ENCODE measurements around the gene CCDC178. TPM values are rescaled to one million over a fixed set of nuclear protein-coding genes. Genes with fewer than 3 reads are reported as not detected.

The CCDC178 gene
- total RNA-seq, 1 experiment from 2014 or later, result not detected

DNA sequence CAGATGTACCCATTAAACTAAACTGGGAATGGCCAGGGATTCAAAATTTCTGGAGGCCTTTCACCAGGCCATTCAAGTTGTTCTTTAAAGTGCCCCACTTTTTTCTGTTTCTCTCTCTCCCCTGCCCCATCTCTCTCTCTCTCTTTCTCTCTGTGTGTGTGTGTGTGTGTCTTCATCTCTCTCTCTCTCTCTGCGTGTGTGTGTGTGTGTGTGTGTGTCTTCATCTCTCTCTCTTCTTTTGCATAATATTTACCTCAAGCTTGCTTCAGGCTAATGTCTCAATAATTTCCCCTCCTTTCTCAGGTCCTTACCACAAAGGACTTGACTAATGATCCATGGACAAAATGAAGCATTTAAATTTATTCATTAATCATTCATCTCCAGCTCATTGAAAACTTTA lies 503.5 kb downstream of the CCDC178 start:
- CTCF ChIA-PET, result no interaction called here
- no peak for DNase-seq
- Histone ChIP-seq H3F3A (ENCODE audit: insufficient read depth, low read depth) (no peaks in the 10 kb centered on the region), H3K4me3 (no peak overlapping the region), H3K79me2 (ENCODE audit: low read depth) (no peaks in the 10 kb centered on the region), H3K4me1 (replicated peaks; ENCODE audit: insufficient read depth) (no peaks in the 10 kb centered on the region), H3K36me3 (ENCODE audit: low read depth) (no peaks in the 10 kb centered on the region), H3K4me2 (no peak overlapping the region), H3K27ac (no peak overlapping the region), H3K9me2 (ENCODE audit: insufficient read depth) (no peaks in the 10 kb centered on the region), H3K9me3 (ENCODE audit: insufficient read depth, low read depth) (no peaks in the 10 kb centered on the region), H4K20me1 (ENCODE audit: insufficient read depth) (no peaks in the 10 kb centered on the region), H3K27me3 (ENCODE audit: insufficient read depth, low read depth) (no peaks in the 10 kb centered on the region), H2AFZ (no peak overlapping the region)
- no TSS peak for BruUV-seq (replicated peaks)
- no peak for TF ChIP-seq EZH2 (IDR thresholded peaks at IDR 0.05; ENCODE audit: low read depth)
- TF ChIP-seq, protein P1, sequence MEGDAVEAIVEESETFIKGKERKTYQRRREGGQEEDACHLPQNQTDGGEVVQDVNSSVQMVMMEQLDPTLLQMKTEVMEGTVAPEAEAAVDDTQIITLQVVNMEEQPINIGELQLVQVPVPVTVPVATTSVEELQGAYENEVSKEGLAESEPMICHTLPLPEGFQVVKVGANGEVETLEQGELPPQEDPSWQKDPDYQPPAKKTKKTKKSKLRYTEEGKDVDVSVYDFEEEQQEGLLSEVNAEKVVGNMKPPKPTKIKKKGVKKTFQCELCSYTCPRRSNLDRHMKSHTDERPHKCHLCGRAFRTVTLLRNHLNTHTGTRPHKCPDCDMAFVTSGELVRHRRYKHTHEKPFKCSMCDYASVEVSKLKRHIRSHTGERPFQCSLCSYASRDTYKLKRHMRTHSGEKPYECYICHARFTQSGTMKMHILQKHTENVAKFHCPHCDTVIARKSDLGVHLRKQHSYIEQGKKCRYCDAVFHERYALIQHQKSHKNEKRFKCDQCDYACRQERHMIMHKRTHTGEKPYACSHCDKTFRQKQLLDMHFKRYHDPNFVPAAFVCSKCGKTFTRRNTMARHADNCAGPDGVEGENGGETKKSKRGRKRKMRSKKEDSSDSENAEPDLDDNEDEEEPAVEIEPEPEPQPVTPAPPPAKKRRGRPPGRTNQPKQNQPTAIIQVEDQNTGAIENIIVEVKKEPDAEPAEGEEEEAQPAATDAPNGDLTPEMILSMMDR (conservative IDR thresholded peaks at IDR 0.05), result no peak
- POLR2A ChIA-PET (ENCODE audit: unreplicated experiment), result no interaction called here
- intact Hi-C loops (cut with micrococcal nuclease; ENCODE audit: unreplicated experiment), result no loop called here

DNA sequence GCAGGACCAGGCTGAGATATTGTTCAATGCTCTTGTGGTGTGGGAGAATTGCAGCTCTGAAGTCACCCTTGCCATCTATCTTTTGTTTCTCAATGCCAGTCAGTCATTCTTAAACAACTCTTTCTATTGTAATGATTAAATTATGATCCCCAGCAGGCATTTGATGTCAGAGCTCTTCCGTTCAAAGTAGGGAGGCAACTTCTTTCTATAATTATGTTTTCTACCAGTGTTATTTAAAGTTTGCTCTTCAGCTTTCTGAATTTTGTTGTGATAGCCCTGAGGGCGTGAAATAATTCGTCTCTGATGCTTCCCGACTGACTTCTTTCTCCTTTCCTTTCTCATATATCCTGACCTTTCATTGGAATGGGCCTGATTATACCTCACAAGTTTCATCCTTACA lies 506.3 kb downstream of the CCDC178 start:
- ChIA-PET CTCF (no interaction called here), POLR2A (ENCODE audit: unreplicated experiment) (no interaction called here)
- intact Hi-C loops (cut with micrococcal nuclease; ENCODE audit: unreplicated experiment), result no loop called here

DNA sequence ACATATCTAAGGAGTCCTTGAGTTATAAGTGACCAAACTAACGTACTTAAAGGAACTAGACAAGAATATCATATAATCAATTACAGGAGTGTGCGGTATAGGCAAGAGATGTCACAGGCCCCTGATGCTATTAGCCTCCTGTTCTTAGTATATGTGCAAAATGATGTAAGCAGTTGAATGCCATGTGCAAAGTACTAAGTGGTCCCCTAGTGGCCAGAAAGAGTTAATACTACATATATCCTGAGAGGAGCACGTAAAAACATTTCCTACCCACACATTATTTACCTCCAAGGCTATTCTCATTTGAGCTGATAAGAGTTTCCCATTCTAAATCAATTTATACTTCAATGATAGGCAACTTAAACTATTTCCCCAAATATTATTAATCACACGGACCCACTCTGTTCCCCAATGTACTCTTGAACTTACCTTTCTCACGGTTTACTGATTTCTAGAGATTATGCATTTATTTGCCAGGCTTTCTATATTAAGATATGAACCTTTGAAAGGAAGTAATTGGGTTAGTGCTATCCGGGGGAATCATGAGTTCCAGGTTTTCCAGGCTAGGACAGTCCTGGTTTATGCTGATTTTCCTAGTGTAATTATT lies 509.7 kb downstream of the CCDC178 start:
- no TSS peak for BruUV-seq (replicated peaks)
- ChIA-PET CTCF (no interaction called here), POLR2A (ENCODE audit: unreplicated experiment) (no interaction called here)
- Histone ChIP-seq H3K9me3 (ENCODE audit: insufficient read depth, low read depth) (no peaks in the 10 kb centered on the region), H3K79me2 (ENCODE audit: low read depth) (no peaks in the 10 kb centered on the region), H2AFZ (no peak overlapping the region), H4K20me1 (ENCODE audit: insufficient read depth) (no peaks in the 10 kb centered on the region), H3K4me1 (replicated peaks; ENCODE audit: insufficient read depth) (no peaks in the 10 kb centered on the region), H3F3A (ENCODE audit: insufficient read depth, low read depth) (no peaks in the 10 kb centered on the region), H3K27me3 (ENCODE audit: insufficient read depth, low read depth) (no peaks in the 10 kb centered on the region), H3K4me3 (no peak overlapping the region), H3K4me2 (no peak overlapping the region), H3K27ac (no peak overlapping the region), H3K9me2 (ENCODE audit: insufficient read depth) (no peaks in the 10 kb centered on the region), H3K36me3 (ENCODE audit: low read depth) (no peaks in the 10 kb centered on the region)
- TF ChIP-seq, protein P1 (conservative IDR thresholded peaks at IDR 0.05), result peak; percentile 62
- no peak for TF ChIP-seq EZH2 (IDR thresholded peaks at IDR 0.05; ENCODE audit: low read depth)
- no peak for DNase-seq
- intact Hi-C loops (cut with micrococcal nuclease; ENCODE audit: unreplicated experiment), result no loop called here

More for the DNA sequence above, 506.3 kb downstream of the CCDC178 start:
- no peak overlapping the region for H3K27ac ChIP-seq
- H3K4me3 ChIP-seq, result no peak overlapping the region
- no peaks in the 10 kb centered on the region for H4K20me1 ChIP-seq (ENCODE audit: insufficient read depth)
- H3K9me3 ChIP-seq (ENCODE audit: insufficient read depth, low read depth), result no peaks in the 10 kb centered on the region
- no peaks in the 10 kb centered on the region for H3K79me2 ChIP-seq (ENCODE audit: low read depth)
- no peaks in the 10 kb centered on the region for H3K4me1 ChIP-seq (replicated peaks; ENCODE audit: insufficient read depth)
- TF ChIP-seq, protein P1 (conservative IDR thresholded peaks at IDR 0.05), result no peak
- no peak for TF ChIP-seq EZH2 (IDR thresholded peaks at IDR 0.05; ENCODE audit: low read depth)
- no peaks in the 10 kb centered on the region for H3K36me3 ChIP-seq (ENCODE audit: low read depth)
- DNase-seq, result no peak
- H3F3A ChIP-seq (ENCODE audit: insufficient read depth, low read depth), result no peaks in the 10 kb centered on the region
- H3K4me2 ChIP-seq, result no peak overlapping the region
- no peaks in the 10 kb centered on the region for H3K27me3 ChIP-seq (ENCODE audit: insufficient read depth, low read depth)
- no peaks in the 10 kb centered on the region for H3K9me2 ChIP-seq (ENCODE audit: insufficient read depth)
- no TSS peak for BruUV-seq (replicated peaks)
- no peak overlapping the region for H2AFZ ChIP-seq

All from PC-9 (cell line).